ENCODE measurements around the gene TUBB1.

TUBB1 gene

DNA sequence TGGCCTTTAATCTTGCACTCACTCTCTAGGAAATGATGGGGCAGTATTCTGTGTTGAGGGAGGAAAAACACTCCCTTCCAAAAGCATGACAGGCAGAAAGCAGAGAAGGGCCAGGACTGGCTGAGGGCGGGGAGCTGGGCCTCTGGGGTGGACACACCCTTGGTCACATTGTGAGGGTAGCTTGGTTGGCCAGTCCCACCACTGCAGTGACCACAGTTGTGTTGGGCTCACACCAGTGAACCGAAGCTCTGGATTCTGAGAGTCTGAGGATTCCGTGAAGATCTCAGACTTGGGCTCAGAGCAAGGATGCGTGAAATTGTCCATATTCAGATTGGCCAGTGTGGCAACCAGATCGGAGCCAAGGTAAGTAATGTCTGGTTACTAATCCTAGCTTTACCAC, at the start of gene TUBB1:
TSS of gene TUBB1 (plus strand) at position 213 of the 400 bp plus-strand sequence. CDS start at position 307, 94 bp downstream.
- H3K9ac ChIP-seq (ENCODE audit: insufficient read length), result no peak within 1 kb of the TSS
- TF ChIP-seq FOXP2 (optimal IDR thresholded peaks at IDR 0.05; ENCODE audit: control extremely low read depth, extremely low read length, insufficient read depth), result no peak
- TF ChIP-seq EZH2 (IDR thresholded peaks at IDR 0.05), result no peak
- no peak for TF ChIP-seq POLR2AphosphoS5 (IDR thresholded peaks at IDR 0.05; ENCODE audit: borderline replicate concordance, low read depth, low read length)
- H3K4me3 ChIP-seq, result no peak within 1 kb of the TSS
- no peaks in the 10 kb centered on the region for H3K9me3 ChIP-seq (ENCODE audit: low read depth, low read length)
- H3K27ac ChIP-seq, result no peak within 1 kb of the TSS
- H3K36me3 ChIP-seq (ENCODE audit: insufficient read depth, low read length), result peaks cover 20% of the 10 kb centered on the region; the same call in 1 of the 2 replicates
- DNase-seq (ENCODE audit: low read depth, low spot score), result no peak

DNA sequence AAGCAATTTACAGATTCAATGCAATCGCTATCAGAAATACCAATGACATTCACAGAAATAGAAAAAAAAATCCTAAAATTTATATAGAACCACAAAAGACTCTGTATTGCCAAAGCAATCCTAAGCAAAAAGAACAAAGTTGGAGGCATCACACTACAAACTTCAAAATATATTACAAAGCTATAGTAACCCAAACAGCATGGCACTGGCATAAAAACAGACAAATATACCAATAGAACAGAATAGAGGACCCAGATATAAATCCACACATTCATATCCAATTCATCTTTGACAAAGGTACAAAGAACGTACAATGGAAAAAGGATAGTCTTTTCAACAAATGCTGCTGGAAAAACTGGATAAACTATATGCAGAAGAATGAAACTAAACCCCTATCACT, 49.8 kb upstream of the TUBB1 start:
- peaks cover 6% of the 10 kb centered on the region; the same call in 1 of the 2 replicates for H3K9me3 ChIP-seq (ENCODE audit: low read depth, low read length)

DNA sequence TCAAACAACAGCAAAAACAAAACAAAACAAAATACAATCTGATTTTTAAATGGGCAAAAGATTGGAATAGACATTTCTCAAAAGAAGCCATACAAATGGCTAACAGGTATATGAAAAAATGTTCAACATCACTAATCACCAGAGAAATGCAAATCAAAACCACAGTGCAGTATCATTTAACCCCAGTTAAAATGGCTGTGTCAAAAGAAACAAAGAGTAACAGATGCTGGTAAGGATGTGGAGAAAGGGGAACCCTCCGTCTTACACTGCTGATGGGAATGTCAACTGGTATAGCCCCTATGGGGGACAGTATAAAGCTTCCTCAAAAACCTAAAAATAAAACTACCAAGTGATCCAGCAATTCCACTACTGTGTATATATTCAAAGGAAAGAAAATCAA, 49.1 kb upstream of the TUBB1 start:
- Histone ChIP-seq H3K36me3 (ENCODE audit: insufficient read depth, low read length) (no peaks in the 10 kb centered on the region), H3K4me3 (no peak overlapping the region), H3K27ac (no peak overlapping the region), H3K9me3 (ENCODE audit: low read depth, low read length) (peaks cover 6% of the 10 kb centered on the region; the same call in 1 of the 2 replicates), H3K9ac (ENCODE audit: insufficient read length) (no peak overlapping the region)
- DNase-seq (ENCODE audit: low read depth, low spot score), result no peak
- TF ChIP-seq FOXP2 (optimal IDR thresholded peaks at IDR 0.05; ENCODE audit: control extremely low read depth, extremely low read length, insufficient read depth) (no peak), POLR2AphosphoS5 (IDR thresholded peaks at IDR 0.05; ENCODE audit: borderline replicate concordance, low read depth, low read length) (no peak), EZH2 (IDR thresholded peaks at IDR 0.05) (no peak)

More for the DNA sequence above, 49.8 kb upstream of the TUBB1 start:
- no peak for DNase-seq (ENCODE audit: low read depth, low spot score)
- Histone ChIP-seq H3K36me3 (ENCODE audit: insufficient read depth, low read length) (no peaks in the 10 kb centered on the region), H3K4me3 (no peak overlapping the region), H3K27ac (no peak overlapping the region), H3K9ac (ENCODE audit: insufficient read length) (no peak overlapping the region)
- TF ChIP-seq EZH2 (IDR thresholded peaks at IDR 0.05) (no peak), POLR2AphosphoS5 (IDR thresholded peaks at IDR 0.05; ENCODE audit: borderline replicate concordance, low read depth, low read length) (no peak), FOXP2 (optimal IDR thresholded peaks at IDR 0.05; ENCODE audit: control extremely low read depth, extremely low read length, insufficient read depth) (no peak)

DNA sequence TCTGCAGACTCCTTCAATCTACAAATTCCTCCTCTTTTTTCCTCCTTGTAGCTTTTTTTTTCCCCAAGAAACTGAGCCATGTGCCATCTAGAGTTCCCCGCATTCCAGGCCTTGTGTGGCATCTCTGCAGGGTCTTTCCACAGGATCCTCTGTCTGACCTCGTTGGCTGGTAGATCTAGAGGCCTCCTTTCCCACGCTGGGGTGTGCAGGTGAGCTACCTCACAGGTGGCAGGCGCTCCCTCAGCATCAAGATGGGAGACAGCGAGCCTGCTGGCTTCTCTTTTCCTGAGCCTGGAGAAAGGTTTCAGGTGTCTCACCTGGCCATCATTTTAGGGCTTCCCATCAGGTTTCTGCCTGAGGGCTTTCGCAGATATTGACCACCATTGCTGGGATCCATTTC, 47.8 kb upstream of the TUBB1 start:
- Histone ChIP-seq H3K9me3 (ENCODE audit: low read depth, low read length) (peaks cover 11% of the 10 kb centered on the region; the same call in 1 of the 2 replicates), H3K36me3 (ENCODE audit: insufficient read depth, low read length) (no peaks in the 10 kb centered on the region), H3K9ac (ENCODE audit: insufficient read length) (no peak overlapping the region), H3K4me3 (no peak overlapping the region), H3K27ac (no peak overlapping the region)
- TF ChIP-seq EZH2 (IDR thresholded peaks at IDR 0.05) (no peak), POLR2AphosphoS5 (IDR thresholded peaks at IDR 0.05; ENCODE audit: borderline replicate concordance, low read depth, low read length) (no peak), FOXP2 (optimal IDR thresholded peaks at IDR 0.05; ENCODE audit: control extremely low read depth, extremely low read length, insufficient read depth) (no peak)
- no peak for DNase-seq (ENCODE audit: low read depth, low spot score)

DNA sequence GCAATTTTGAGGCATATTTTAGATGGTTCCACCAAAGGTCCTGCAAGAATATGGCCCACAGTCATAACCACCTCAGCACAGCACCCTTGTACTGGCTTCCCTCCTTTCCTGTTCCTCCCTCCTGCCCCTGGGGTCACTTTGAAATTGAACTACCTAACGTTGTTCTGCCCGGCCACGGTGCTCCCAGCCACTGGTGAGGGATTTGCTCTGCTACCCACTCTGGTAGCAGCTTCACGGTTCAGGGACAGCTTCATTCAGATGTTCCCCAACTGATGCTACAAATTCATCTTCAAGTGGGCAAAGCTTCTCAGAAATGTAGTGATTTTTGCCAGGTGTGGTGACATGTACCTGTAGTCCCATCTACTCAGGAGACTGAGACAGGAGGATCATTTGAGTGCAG, 46.0 kb upstream of the TUBB1 start:
- no peaks in the 10 kb centered on the region for H3K36me3 ChIP-seq (ENCODE audit: insufficient read depth, low read length)
- peaks cover 11% of the 10 kb centered on the region; the same call in 1 of the 2 replicates for H3K9me3 ChIP-seq (ENCODE audit: low read depth, low read length)
- no peak overlapping the region for H3K27ac ChIP-seq

DNA sequence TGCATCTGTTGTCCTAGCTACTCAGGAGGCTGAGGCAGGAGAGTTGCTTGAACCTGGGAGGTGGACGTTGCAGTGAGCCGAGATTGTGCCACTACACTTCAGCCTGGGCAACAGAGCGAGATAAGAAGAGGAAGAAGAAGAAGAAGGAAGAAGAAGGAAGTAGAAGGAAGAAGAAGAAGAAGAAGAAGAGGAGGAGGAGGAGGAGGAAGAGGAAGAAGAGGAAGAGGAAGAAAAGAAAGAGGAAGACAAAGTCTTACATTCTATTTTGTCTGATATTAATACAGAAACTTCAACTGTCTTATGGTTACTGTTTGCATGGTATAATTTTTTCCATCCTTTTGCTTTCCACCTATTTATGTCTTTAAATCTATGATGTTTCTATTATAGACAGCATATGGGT, 45.4 kb upstream of the TUBB1 start:
- TF ChIP-seq FOXP2 (optimal IDR thresholded peaks at IDR 0.05; ENCODE audit: control extremely low read depth, extremely low read length, insufficient read depth) (no peak), POLR2AphosphoS5 (IDR thresholded peaks at IDR 0.05; ENCODE audit: borderline replicate concordance, low read depth, low read length) (no peak), EZH2 (IDR thresholded peaks at IDR 0.05) (no peak)
- no peak overlapping the region for H3K9ac ChIP-seq (ENCODE audit: insufficient read length)
- H3K36me3 ChIP-seq (ENCODE audit: insufficient read depth, low read length), result no peaks in the 10 kb centered on the region
- no peak for DNase-seq (ENCODE audit: low read depth, low spot score)
- H3K27ac ChIP-seq, result no peak overlapping the region
- no peak overlapping the region for H3K4me3 ChIP-seq
- peaks cover 11% of the 10 kb centered on the region; the same call in 1 of the 2 replicates for H3K9me3 ChIP-seq (ENCODE audit: low read depth, low read length)

More for the DNA sequence above, 46.0 kb upstream of the TUBB1 start:
- Histone ChIP-seq H3K9ac (ENCODE audit: insufficient read length) (no peak overlapping the region), H3K4me3 (no peak overlapping the region)
- no peak for DNase-seq (ENCODE audit: low read depth, low spot score)
- TF ChIP-seq POLR2AphosphoS5 (IDR thresholded peaks at IDR 0.05; ENCODE audit: borderline replicate concordance, low read depth, low read length), result no peak
- TF ChIP-seq EZH2 (IDR thresholded peaks at IDR 0.05), result no peak
- TF ChIP-seq FOXP2 (optimal IDR thresholded peaks at IDR 0.05; ENCODE audit: control extremely low read depth, extremely low read length, insufficient read depth), result no peak

DNA sequence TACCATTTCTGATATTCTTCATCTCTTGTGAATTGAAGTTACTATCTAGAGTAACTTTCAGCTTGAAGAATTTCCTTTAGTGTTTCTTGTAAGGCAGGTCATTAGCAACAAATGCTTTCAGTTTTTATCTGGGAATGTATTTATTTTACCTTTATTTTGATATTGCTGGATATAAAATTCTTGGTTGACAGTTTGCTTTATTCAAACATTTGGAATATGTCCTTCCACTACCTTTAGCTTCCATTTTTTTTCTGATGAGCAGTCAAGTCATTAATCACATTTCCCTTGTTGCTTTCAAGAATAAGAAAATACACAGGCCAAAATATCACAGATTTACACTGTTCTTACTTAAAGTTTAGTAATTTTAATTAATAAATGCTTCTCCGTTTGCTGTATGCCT, 43.9 kb upstream of the TUBB1 start:
- Histone ChIP-seq H3K9me3 (ENCODE audit: low read depth, low read length) (peaks cover 6% of the 10 kb centered on the region; the same call in 1 of the 2 replicates), H3K27ac (no peak overlapping the region), H3K9ac (ENCODE audit: insufficient read length) (no peak overlapping the region), H3K4me3 (no peak overlapping the region), H3K36me3 (ENCODE audit: insufficient read depth, low read length) (no peaks in the 10 kb centered on the region)
- no peak for DNase-seq (ENCODE audit: low read depth, low spot score)
- no peak for TF ChIP-seq FOXP2 (optimal IDR thresholded peaks at IDR 0.05; ENCODE audit: control extremely low read depth, extremely low read length, insufficient read depth)
- TF ChIP-seq POLR2AphosphoS5 (IDR thresholded peaks at IDR 0.05; ENCODE audit: borderline replicate concordance, low read depth, low read length), result no peak
- TF ChIP-seq EZH2 (IDR thresholded peaks at IDR 0.05), result no peak

DNA sequence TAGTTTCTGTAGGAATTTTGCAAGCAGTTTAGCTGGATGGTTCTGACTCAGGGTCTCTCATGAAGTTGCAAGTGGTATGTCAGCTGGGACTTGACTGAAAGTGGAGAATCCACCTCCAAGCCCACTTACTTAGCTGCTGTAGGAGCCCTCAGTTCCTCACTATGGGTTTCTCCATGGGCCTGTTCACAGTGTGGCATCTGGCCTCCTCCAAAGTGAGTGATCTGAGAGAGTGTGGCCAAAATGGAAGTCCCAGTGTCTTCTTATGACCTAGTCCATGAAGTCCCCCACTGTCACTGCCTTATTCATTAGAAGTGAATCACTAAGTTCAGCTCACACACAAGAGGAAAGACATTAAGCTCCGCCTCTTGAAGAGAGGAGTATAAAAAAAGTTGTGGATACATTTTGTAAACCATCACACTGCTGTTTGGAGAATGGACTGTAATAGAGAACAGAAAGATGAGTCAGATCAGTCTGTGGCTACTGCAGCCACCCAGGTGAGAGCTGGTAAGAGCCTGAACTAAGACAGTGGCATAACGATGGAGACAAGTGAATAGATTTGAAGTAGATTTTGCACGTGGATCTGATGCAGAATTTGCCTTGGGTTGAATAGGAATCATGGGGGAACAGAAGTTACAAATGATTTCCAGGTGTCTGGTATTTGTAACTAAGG, 43.0 kb upstream of the TUBB1 start:
- peaks cover 6% of the 10 kb centered on the region; the same call in 1 of the 2 replicates for H3K9me3 ChIP-seq (ENCODE audit: low read depth, low read length)
- no peaks in the 10 kb centered on the region for H3K36me3 ChIP-seq (ENCODE audit: insufficient read depth, low read length)
- H3K9ac ChIP-seq (ENCODE audit: insufficient read length), result no peak overlapping the region
- TF ChIP-seq EZH2 (IDR thresholded peaks at IDR 0.05), result no peak
- no peak for TF ChIP-seq FOXP2 (optimal IDR thresholded peaks at IDR 0.05; ENCODE audit: control extremely low read depth, extremely low read length, insufficient read depth)
- TF ChIP-seq POLR2AphosphoS5 (IDR thresholded peaks at IDR 0.05; ENCODE audit: borderline replicate concordance, low read depth, low read length), result no peak
- no peak overlapping the region for H3K27ac ChIP-seq
- H3K4me3 ChIP-seq, result no peak overlapping the region
- no peak for DNase-seq (ENCODE audit: low read depth, low spot score)
